Adrenal gland (tissue), 12 donors: ENCODE results near the gene INPP5A. TPM values are rescaled to one million over a fixed set of nuclear protein-coding genes. Genes with fewer than 3 reads are reported as not detected.
A peak's percentile ranks its signal among the peaks of the same experiment; 100 is the strongest.

ENCODE experiments used
- DNase-seq, 7 donors: peaks; one replicate each; pipeline ENCODE4 v3.0.0-alpha.2; 2019 to 2020
- H3K27ac ChIP-seq, 5 donors: fragments of 200-600 bp; sonication (generic) in 4 of 5; 1 replicate in 3 of 5; 2 replicates in 2 of 5; pipeline versions ENCODE4 v1.5.1 to v1.8.0; 2016 to 2020; ENCODE audit warnings: mild to moderate bottlenecking in 1 of 5
- H3K27me3 ChIP-seq: fragments of 200-600 bp; 2 replicates; pipeline ENCODE4 v1.8.0; 2021
- H3K36me3 ChIP-seq, 2 donors: fragments of 200-600 bp; replicated peaks in 1 of 2; 1 replicate in 1 of 2; 2 replicates in 1 of 2; pipeline versions ENCODE4 v1.5.1 to v1.8.0; 2018 to 2022
- H3K4me1 ChIP-seq, 2 donors: fragments of 200-600 bp; replicated peaks in 1 of 2; 1 replicate in 1 of 2; 2 replicates in 1 of 2; pipeline versions ENCODE4 v1.5.1 to v1.8.0; 2018 to 2021
- H3K4me3 ChIP-seq, 4 donors: fragments of 200-600 bp; sonication (generic) in 3 of 4; one replicate each; pipeline ENCODE4 v1.5.1; 2016 to 2018
- H3K9me3 ChIP-seq, 3 donors: fragments of 200-600 bp; sonication (generic) in 1 of 3; replicated peaks in 1 of 3; 1 replicate in 2 of 3; 2 replicates in 1 of 3; pipeline versions ENCODE4 v1.5.1 to v1.8.0; 2016 to 2021
- POLR2A ChIP-seq, 2 donors: fragments of 450-650 bp; IDR thresholded peaks; one replicate each; pipeline ENCODE4 v1.6.1; 2017; ENCODE audit warnings: antibody characterized with exemption in 2 of 2, mild to moderate bottlenecking in 2 of 2, moderate library complexity in 1 of 2
- WGBS, 4 donors: extraction: QIAGEN DNeasy Blood & Tissue Kit in 2 of 4; methylation state at CpG; one replicate each; pipeline versions ENCODE4 v1.1.5 to v1.1.7; 2013 to 2017; 5-methylcytosine and 5-hydroxymethylcytosine counted together
- intact Hi-C, 2 donors: fragments of 100-400 bp; cut with DNase I; formaldehyde crosslinking; loops; one replicate each; pipeline versions ENCODE4 v1.14.1 to v1.15.0; 2022 to 2023
- polyA plus RNA-seq, 3 donors: library from polyadenylated mRNA; stranded (reverse); fragments of 200-250 nt in 2 of 3; fragments of 350-450 nt in 1 of 3; fragmentation: Illumina TruSeq in 1 of 3; extraction: RNeasy Lipid Tissue Mini Kit (QIAGEN cat#74804) in 1 of 3; gene quantifications; one replicate each; pipeline ENCODE4 v1.2.3, GENCODE V29; 2013 to 2014
- total RNA-seq, 9 donors: library from RNA; depleted of rRNA in 4 of 9; stranded (reverse); fragments of >200 nt in 4 of 9; fragments of 120-200 nt in 1 of 9; fragmentation: NEBNext Ultra II Directional in 1 of 9; extraction: Animal tissue kit (Norgen Biotek cat#: 25700) in 1 of 9; gene quantifications; one replicate each; pipeline versions ENCODE4 v1.1.0 to v1.2.4, GENCODE V29; 2013 to 2023
- TF ChIP-seq, protein P1 (sequence below), 6 experiments: fragments of 450-650 bp in 4 of 6; fragments of 200-600 bp in 2 of 6; sonication (generic) in 1 of 6; IDR thresholded peaks; 1 replicate in 5 of 6; 2 replicates in 1 of 6; pipeline versions ENCODE4 v1.5.1 to v1.8.0; 2016 to 2021; ENCODE audit warnings: antibody characterized with exemption in 6 of 6, mild to moderate bottlenecking in 2 of 6, moderate library complexity in 1 of 6
- donor health status: healthy with polysubstance abuse.
- donor health status: Bipolar disorder and iron deficiency.
- donor health status: DM: yes; HTN: yes; CAD: no.
- donor health status: DM: no; HTN: no; CAD: no.
- donor health status: DM: no; HTN: no; CAD: no.
- donor health status: DM: yes; HTN: yes; CAD: no.

Gene INPP5A
- total and polyA plus RNA-seq, 12 donors = 13.5 to 62.9 (median 37.5) TPM

DNA sequence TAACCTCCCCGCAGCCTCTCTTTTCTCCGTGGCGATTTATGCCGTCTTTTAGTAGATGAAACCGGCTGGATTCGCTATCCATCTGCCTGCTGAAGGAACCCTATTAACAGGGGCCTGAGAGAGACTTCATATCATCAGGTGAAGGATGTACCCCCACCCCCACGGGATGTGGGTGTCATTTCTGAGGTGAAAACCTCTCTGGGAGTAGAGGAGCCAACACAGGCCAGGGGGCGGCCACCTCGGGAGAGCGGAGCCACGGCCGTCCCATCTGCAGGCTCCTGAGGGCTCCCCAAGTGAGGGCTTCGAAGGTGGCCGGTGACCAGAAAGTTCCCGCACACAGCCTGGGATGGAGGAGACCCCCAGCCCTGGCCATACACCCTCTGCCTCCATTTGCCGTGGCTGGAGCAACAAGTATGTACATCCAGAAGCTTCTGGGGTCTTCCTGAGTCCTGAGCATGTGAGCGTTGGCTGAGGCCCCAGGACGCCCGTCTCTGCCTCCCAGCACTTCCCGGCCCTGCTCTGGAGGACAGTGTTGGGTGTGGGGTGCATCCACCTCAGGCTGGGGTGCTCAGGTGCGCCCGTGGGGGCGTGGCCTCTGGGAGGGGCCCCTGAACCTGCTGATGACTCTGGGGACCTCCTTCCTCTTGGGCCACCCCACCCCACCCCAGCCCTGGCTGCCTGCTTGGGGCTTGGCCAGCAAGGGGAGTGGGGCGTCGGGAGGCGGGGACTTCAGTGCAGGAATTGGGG is 163.7 kb downstream of the INPP5A start:
- H3K36me3 ChIP-seq = no peaks in the 10 kb centered on the region
- intact Hi-C loops = no loop called here

DNA sequence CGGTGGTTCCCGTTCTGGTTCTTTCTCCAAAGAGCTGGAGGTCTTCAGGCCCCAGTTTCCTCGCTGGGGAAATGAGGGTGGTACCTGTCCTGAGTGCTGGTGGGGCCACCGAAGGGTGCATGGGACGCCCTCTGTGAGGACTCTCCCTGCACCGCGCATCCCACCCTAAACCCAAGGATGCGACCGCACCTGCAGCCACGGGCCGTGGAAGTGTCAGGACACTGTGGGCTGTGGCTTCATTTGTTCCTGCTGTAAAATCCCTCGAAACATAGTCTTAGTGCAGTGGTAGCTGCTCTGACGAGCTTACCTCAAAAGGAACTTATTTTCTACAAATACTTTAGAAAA is 164.2 kb downstream of the INPP5A start:
- TF ChIP-seq, protein P1, sequence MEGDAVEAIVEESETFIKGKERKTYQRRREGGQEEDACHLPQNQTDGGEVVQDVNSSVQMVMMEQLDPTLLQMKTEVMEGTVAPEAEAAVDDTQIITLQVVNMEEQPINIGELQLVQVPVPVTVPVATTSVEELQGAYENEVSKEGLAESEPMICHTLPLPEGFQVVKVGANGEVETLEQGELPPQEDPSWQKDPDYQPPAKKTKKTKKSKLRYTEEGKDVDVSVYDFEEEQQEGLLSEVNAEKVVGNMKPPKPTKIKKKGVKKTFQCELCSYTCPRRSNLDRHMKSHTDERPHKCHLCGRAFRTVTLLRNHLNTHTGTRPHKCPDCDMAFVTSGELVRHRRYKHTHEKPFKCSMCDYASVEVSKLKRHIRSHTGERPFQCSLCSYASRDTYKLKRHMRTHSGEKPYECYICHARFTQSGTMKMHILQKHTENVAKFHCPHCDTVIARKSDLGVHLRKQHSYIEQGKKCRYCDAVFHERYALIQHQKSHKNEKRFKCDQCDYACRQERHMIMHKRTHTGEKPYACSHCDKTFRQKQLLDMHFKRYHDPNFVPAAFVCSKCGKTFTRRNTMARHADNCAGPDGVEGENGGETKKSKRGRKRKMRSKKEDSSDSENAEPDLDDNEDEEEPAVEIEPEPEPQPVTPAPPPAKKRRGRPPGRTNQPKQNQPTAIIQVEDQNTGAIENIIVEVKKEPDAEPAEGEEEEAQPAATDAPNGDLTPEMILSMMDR (IDR thresholded peaks at IDR 0.05) = no peak
- no peak for TF ChIP-seq POLR2A (IDR thresholded peaks at IDR 0.05)
- intact Hi-C loops = no loop called here
- Histone ChIP-seq H3K27ac (no peak overlapping the region), H3K4me3 (no peak overlapping the region), H3K9me3 (peaks cover 0 to 4% (median 0%) of the 10 kb centered on the region in 3 donors), H3K4me1 (peaks cover 8 to 20% of the 10 kb centered on the region in 2 donors), H3K27me3 (no peaks in the 10 kb centered on the region), H3K36me3 (no peaks in the 10 kb centered on the region)
- DNase-seq = no peak
- WGBS, 4 donors = 96 to 98% (median 97%) methylated on average over 2 to 13 of the region's 13 CpGs

More for the DNA sequence above, 163.7 kb downstream of the INPP5A start:
- H3K4me1 ChIP-seq = peaks cover 8 to 20% of the 10 kb centered on the region in 2 donors
- H3K9me3 ChIP-seq = peaks cover 0 to 4% (median 0%) of the 10 kb centered on the region in 3 donors
- WGBS, 4 donors = 86 to 91% (median 90%) methylated on average over 22 to 26 of the region's 26 CpGs
- TF ChIP-seq, protein P1 (IDR thresholded peaks at IDR 0.05) = no peak
- no peak for TF ChIP-seq POLR2A (IDR thresholded peaks at IDR 0.05)
- DNase-seq = no peak
- peak overlapping the region in 4 of 5 donors; percentile 73 to 90 (median 83) for H3K27ac ChIP-seq
- H3K4me3 ChIP-seq = no peak overlapping the region
- H3K27me3 ChIP-seq = no peaks in the 10 kb centered on the region

DNA sequence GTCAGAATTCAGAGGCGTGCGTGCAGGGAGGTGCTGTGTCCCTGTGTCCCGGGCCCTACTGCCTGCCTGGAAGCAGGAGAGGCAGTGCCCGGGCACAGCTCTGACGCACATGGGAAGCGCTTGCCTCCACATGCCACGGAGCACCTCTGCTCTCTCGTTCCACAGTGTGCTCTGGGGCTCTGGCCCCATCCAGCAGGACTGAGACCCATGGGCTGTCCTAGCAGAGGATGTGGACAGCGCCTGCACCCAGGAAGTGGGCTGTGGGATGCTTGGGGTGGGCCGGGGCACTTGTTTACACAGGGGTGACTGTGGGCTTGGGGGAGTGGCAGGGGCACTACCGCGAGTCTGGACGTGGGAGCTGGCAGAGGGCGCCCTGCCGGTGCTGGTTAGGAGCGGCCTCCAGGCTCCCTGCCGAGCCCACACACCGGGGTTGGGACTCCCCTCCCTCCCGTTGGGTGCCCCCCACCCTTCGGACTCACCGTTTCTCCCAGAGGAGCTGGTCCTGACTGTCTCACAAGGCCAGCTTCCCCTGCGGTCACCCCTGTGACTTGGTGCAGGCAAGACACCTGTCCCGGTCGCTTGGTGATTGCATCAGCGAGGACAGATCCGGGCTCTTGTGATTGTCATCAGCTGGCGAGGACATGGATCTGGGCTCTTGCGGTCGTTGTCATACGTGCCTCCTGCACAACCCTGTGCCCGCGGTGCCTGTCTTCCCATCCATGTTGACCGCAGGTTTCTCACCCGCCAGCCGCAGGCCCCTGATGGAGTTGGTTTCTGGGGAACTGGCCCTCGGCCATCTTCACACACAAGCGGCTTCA is 165.2 kb downstream of the INPP5A start:
- Histone ChIP-seq H3K27me3 (no peaks in the 10 kb centered on the region), H3K4me1 (peaks cover 8 to 20% of the 10 kb centered on the region in 2 donors), H3K9me3 (peaks cover 0 to 4% (median 0%) of the 10 kb centered on the region in 3 donors), H3K4me3 (no peak overlapping the region), H3K36me3 (no peaks in the 10 kb centered on the region), H3K27ac (no peak overlapping the region)
- WGBS, 4 donors = 88 to 94% (median 94%) methylated on average over 27 to 37 of the region's 37 CpGs
- intact Hi-C loops = no loop called here
- DNase-seq = no peak
- TF ChIP-seq, protein P1 (IDR thresholded peaks at IDR 0.05) = no peak
- TF ChIP-seq POLR2A (IDR thresholded peaks at IDR 0.05) = no peak

DNA sequence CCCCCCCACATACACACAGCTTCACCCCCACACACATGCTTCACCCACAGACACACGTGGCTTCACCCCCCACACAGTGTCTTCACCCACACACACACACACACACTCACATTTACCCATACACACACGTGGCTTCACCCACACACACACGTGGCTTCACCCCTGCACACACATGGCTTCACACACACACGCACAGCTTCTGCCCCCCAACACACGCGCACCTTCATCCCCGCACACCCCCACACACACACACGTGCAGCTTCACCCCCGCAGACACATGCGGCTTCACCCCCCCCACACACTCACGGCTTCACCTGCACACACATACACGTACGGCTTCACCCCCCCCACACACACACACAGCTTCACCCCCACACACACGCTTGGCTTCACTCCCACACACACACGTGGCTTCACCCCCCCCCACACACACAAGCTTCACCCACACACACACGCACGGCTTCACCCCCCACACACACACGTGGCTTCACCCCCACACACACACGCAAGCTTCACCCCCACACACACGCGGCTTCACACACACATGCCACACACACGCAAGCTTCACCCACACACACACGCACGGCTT is 165.9 kb downstream of the INPP5A start:
- no peak overlapping the region for H3K4me3 ChIP-seq
- TF ChIP-seq POLR2A (IDR thresholded peaks at IDR 0.05) = no peak
- TF ChIP-seq, protein P1 (IDR thresholded peaks at IDR 0.05) = no peak
- WGBS, 4 donors = 93 to 95% (median 94%) methylated on average over 24 of the region's 24 CpGs
- H3K27ac ChIP-seq = no peak overlapping the region
- peaks cover 8 to 20% of the 10 kb centered on the region in 2 donors for H3K4me1 ChIP-seq
- peaks cover 0 to 3% of the 10 kb centered on the region in 2 donors for H3K36me3 ChIP-seq
- intact Hi-C loops = no loop called here
- DNase-seq = no peak
- H3K9me3 ChIP-seq = peaks cover 0 to 4% (median 0%) of the 10 kb centered on the region in 3 donors
- H3K27me3 ChIP-seq = no peaks in the 10 kb centered on the region
